ENCODE data around the gene RXRA. TPM values are rescaled to one million over a fixed set of nuclear protein-coding genes. Genes with fewer than 3 reads are reported as not detected.
A peak's percentile ranks its signal among the peaks of the same experiment; 100 is the strongest.

Gene RXRA
- total RNA-seq, 1 experiment from 2014 or later: 31.6 TPM

DNA sequence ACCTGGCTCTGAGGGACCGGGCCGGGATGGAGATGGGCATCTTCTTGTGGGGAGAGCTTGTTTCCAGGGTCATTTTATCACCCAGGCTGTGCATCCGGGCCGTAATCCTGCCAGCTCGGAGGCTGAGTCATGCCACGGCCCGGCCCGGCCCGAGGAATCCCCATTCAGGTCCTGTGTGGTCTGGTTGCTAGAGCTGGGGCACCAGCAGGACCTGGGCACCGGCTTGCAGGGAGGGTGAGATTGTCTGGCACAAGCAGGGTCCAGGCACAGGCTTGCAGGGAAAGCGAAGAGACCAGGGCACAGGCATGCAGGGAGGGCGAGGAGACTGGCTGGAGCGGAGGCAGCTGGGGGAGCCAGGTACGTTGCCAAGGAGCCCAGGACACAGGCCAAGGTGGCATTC lies 106.8 kb downstream of the RXRA start:
- no TSS peak for BruUV-seq (replicated peaks)
- DNase-seq (ENCODE audit: low read depth, low spot score) (no peak), ATAC-seq (0 out of 2 replicates have a peak, but pooled peaks have one; percentile 11)
- intact Hi-C loops (cut with micrococcal nuclease; ENCODE audit: unreplicated experiment): no loop called here
- H3K36me3 ChIP-seq (ENCODE audit: control insufficient read depth, insufficient read depth, low read length): no peaks in the 10 kb centered on the region
- ChIA-PET POLR2A (interaction anchor here (0.6 kb wide), 1 partner anchor 269 kb away, joined by 12 read pairs; no protein-coding TSS in a partner anchor), CTCF (no interaction called here)
- in situ Hi-C loops (cut with HindIII; ENCODE audit: low pct_unique_long_range_greater_than_20kb, low sequenced_read_pairs): no loop called here
- H3K9me3 ChIP-seq (ENCODE audit: control insufficient read depth, insufficient read depth, low read depth, low read length): no peaks in the 10 kb centered on the region
- TF ChIP-seq, protein P1, sequence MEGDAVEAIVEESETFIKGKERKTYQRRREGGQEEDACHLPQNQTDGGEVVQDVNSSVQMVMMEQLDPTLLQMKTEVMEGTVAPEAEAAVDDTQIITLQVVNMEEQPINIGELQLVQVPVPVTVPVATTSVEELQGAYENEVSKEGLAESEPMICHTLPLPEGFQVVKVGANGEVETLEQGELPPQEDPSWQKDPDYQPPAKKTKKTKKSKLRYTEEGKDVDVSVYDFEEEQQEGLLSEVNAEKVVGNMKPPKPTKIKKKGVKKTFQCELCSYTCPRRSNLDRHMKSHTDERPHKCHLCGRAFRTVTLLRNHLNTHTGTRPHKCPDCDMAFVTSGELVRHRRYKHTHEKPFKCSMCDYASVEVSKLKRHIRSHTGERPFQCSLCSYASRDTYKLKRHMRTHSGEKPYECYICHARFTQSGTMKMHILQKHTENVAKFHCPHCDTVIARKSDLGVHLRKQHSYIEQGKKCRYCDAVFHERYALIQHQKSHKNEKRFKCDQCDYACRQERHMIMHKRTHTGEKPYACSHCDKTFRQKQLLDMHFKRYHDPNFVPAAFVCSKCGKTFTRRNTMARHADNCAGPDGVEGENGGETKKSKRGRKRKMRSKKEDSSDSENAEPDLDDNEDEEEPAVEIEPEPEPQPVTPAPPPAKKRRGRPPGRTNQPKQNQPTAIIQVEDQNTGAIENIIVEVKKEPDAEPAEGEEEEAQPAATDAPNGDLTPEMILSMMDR (IDR thresholded peaks at IDR 0.05): no peak
- TF ChIP-seq, protein P2, sequence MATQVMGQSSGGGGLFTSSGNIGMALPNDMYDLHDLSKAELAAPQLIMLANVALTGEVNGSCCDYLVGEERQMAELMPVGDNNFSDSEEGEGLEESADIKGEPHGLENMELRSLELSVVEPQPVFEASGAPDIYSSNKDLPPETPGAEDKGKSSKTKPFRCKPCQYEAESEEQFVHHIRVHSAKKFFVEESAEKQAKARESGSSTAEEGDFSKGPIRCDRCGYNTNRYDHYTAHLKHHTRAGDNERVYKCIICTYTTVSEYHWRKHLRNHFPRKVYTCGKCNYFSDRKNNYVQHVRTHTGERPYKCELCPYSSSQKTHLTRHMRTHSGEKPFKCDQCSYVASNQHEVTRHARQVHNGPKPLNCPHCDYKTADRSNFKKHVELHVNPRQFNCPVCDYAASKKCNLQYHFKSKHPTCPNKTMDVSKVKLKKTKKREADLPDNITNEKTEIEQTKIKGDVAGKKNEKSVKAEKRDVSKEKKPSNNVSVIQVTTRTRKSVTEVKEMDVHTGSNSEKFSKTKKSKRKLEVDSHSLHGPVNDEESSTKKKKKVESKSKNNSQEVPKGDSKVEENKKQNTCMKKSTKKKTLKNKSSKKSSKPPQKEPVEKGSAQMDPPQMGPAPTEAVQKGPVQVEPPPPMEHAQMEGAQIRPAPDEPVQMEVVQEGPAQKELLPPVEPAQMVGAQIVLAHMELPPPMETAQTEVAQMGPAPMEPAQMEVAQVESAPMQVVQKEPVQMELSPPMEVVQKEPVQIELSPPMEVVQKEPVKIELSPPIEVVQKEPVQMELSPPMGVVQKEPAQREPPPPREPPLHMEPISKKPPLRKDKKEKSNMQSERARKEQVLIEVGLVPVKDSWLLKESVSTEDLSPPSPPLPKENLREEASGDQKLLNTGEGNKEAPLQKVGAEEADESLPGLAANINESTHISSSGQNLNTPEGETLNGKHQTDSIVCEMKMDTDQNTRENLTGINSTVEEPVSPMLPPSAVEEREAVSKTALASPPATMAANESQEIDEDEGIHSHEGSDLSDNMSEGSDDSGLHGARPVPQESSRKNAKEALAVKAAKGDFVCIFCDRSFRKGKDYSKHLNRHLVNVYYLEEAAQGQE (IDR thresholded peaks at IDR 0.05; ENCODE audit: insufficient read depth in 1 of 2, low read depth in 2 of 2, low read length in 1 of 2): no peak
- TF ChIP-seq TCF7L2 (IDR thresholded peaks at IDR 0.05; ENCODE audit: low read depth, low read length): no peak
- no peak for TF ChIP-seq SIN3A (IDR thresholded peaks at IDR 0.05; ENCODE audit: borderline replicate concordance, insufficient read depth, low read depth, low read length)
- no peak for TF ChIP-seq POLR2AphosphoS5 (IDR thresholded peaks at IDR 0.05; ENCODE audit: low read depth, low read length)
- H3K27me3 ChIP-seq (ENCODE audit: control insufficient read depth, insufficient read depth, low read length): no peaks in the 10 kb centered on the region
- no peaks in the 10 kb centered on the region for H3K4me1 ChIP-seq (ENCODE audit: control insufficient read depth, insufficient read depth, low read length)
- H3K27ac ChIP-seq (ENCODE audit: low read length): no peak overlapping the region
- no peak overlapping the region for H3K4me3 ChIP-seq (ENCODE audit: low read depth in 2 of 2, low read length in 2 of 2)

DNA sequence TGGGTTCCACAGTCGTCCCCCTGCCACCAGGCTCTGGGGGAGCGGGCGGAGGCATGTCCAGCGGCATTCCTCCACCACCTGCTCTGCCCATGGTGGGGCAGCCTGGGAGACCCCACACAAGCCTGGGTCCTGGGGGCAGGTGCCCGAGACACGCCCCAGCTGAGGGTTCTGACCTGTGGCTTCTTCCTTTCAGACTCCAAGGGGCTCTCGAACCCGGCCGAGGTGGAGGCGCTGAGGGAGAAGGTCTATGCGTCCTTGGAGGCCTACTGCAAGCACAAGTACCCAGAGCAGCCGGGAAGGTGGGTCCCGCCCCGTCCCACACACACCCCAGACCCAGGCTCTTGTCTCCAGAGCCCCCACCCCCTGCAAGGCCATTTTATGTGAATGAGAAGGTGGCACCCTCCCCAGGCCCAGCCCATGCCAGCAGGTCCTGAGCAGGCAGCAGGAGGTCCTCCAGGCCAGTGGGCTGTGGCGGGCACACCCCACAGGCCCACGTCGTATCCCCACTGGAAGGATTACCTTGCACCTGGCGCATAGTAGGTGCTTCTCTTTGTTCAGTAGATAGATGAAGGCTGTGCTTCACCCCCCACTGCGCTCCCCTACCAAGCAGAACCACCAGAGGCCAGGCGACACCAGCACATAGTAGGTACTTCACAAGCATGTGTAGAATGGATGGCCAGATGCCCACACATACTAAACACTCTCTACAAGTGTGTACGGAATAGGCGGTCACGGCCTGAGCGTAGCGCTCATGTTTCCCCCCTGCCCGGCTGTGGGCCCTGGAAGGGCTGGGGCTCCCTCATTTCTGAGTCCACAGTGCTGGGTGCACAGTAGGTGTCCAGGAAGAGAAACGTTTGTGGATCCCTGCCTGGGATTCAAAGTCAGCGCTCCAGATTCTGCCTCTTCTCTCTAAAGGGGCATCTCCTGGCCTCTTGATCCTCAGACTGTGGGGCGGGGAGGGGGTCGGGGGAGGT lies 107.9 kb downstream of the RXRA start:
- Histone ChIP-seq H3K9me3 (ENCODE audit: control insufficient read depth, insufficient read depth, low read depth, low read length) (no peaks in the 10 kb centered on the region), H3K36me3 (ENCODE audit: control insufficient read depth, insufficient read depth, low read length) (no peaks in the 10 kb centered on the region), H3K4me1 (ENCODE audit: control insufficient read depth, insufficient read depth, low read length) (no peaks in the 10 kb centered on the region), H3K27ac (ENCODE audit: low read length) (no peak overlapping the region), H3K27me3 (ENCODE audit: control insufficient read depth, insufficient read depth, low read length) (no peaks in the 10 kb centered on the region), H3K4me3 (ENCODE audit: low read depth in 2 of 2, low read length in 2 of 2) (no peak overlapping the region)
- TF ChIP-seq, protein P1 (IDR thresholded peaks at IDR 0.05): no peak
- TF ChIP-seq SIN3A (IDR thresholded peaks at IDR 0.05; ENCODE audit: borderline replicate concordance, insufficient read depth, low read depth, low read length): no peak
- in situ Hi-C loops (cut with HindIII; ENCODE audit: low pct_unique_long_range_greater_than_20kb, low sequenced_read_pairs) (no loop called here), intact Hi-C loops (cut with micrococcal nuclease; ENCODE audit: unreplicated experiment) (no loop called here)
- POLR2A ChIA-PET: interaction anchor here (0.6 kb wide), 1 partner anchor 270 kb away, joined by 12 read pairs; no protein-coding TSS in a partner anchor
- peak; percentile 28; the same call in 1 of the 2 replicates for ATAC-seq
- CTCF ChIA-PET: interaction anchor here (0.6 to 0.7 kb wide), 2 partner anchors 9 to 70 kb away, joined by 3 to 5 read pairs; no protein-coding TSS in a partner anchor
- BruUV-seq (replicated peaks): no TSS peak
- DNase-seq (ENCODE audit: low read depth, low spot score): no peak

Measured in Panc1 (cell line).